GM18507 (cell line): ENCODE data around the gene CDH23.

ENCODE experiments used
- DNase-seq: peaks from one replicate; pipeline ENCODE4 v3.0.0; 2011; ENCODE audit warnings: low read depth; ENCODE audit not compliant: insufficient read length; ENCODE audit errors: extremely low spot score
- FAIRE-seq: peaks from 2 replicates; lab custom pipeline; 2011; peaks lifted over from hg19 to GRCh38; lab: Jason Lieb, UNC

The CDH23 gene

GRCh38 chr10:71812016-71812912, 415.5 kb downstream of the CDH23 start:
- FAIRE-seq (peak; percentile 75), DNase-seq (peak; percentile 72)

- no peak for DNase-seq
- no peak for FAIRE-seq
Measured at GRCh38 chr10:71812913-71813590, 416.3 kb downstream of the CDH23 start.

GRCh38 chr10:71814922-71815411, 418.2 kb downstream of the CDH23 start:
- FAIRE-seq (no peak), DNase-seq (no peak)

GRCh38 chr10:71815515-71816130, 418.9 kb downstream of the CDH23 start:
- DNase-seq = no peak
- no peak for FAIRE-seq

GRCh38 chr10:71816421-71816851, 419.7 kb downstream of the CDH23 start:
- no peak for FAIRE-seq

GRCh38 chr10:71816936-71817618, 420.4 kb downstream of the CDH23 start:
- DNase-seq = no peak
- no peak for FAIRE-seq

More at GRCh38 chr10:71816421-71816851, 419.7 kb downstream of the CDH23 start:
- no peak for DNase-seq

GRCh38 chr10:71817831-71818655, 421.3 kb downstream of the CDH23 start:
- FAIRE-seq = no peak
- no peak for DNase-seq

- FAIRE-seq (no peak), DNase-seq (no peak)
Measured at GRCh38 chr10:71818674-71819260, 422.0 kb downstream of the CDH23 start.

- no peak for FAIRE-seq
- DNase-seq = no peak
Measured at GRCh38 chr10:71819441-71819861, 422.7 kb downstream of the CDH23 start.

- FAIRE-seq = no peak
- DNase-seq = no peak
Measured at GRCh38 chr10:71819985-71820384, 423.3 kb downstream of the CDH23 start.

GRCh38 chr10:71820966-71821365, 424.2 kb downstream of the CDH23 start:
- no peak for FAIRE-seq

GRCh38 chr10:71821909-71822763, 425.4 kb downstream of the CDH23 start:
- no peak for FAIRE-seq
- no peak for DNase-seq

More at GRCh38 chr10:71820966-71821365, 424.2 kb downstream of the CDH23 start:
- DNase-seq = no peak

- no peak for DNase-seq
- no peak for FAIRE-seq
Measured at GRCh38 chr10:71823356-71823755, 426.6 kb downstream of the CDH23 start.

- FAIRE-seq (no peak), DNase-seq (no peak)
Measured at GRCh38 chr10:71824333-71824732, 427.6 kb downstream of the CDH23 start.

GRCh38 chr10:71825217-71825616, 428.5 kb downstream of the CDH23 start:
- FAIRE-seq (no peak), DNase-seq (no peak)

- DNase-seq (no peak), FAIRE-seq (no peak)
Measured at GRCh38 chr10:71827852-71828251, 431.1 kb downstream of the CDH23 start.

GRCh38 chr10:71828702-71829101, 432.0 kb downstream of the CDH23 start:
- FAIRE-seq (no peak), DNase-seq (no peak)
